Mucosa of rectum (tissue), 2 donors: Measurements from ENCODE around the gene TACC3.

Experiments used
- H3K27ac ChIP-seq, 2 donors: one replicate each; pipeline ENCODE4 v1.7.0; 2013; ENCODE audit warnings: inconsistent platforms in 2 of 2, low read depth in 2 of 2, low read length in 2 of 2
- H3K27me3 ChIP-seq, 2 donors: one replicate each; pipeline ENCODE4 v1.7.0; 2013; ENCODE audit warnings: low read length in 2 of 2; ENCODE audit not compliant: control insufficient read depth in 2 of 2, insufficient read depth in 2 of 2
- H3K36me3 ChIP-seq, 2 donors: one replicate each; pipeline ENCODE4 v1.7.0; 2013; ENCODE audit warnings: low read length in 2 of 2; ENCODE audit not compliant: control insufficient read depth in 2 of 2, insufficient read depth in 2 of 2
- H3K4me1 ChIP-seq, 2 donors: one replicate each; pipeline ENCODE4 v1.7.0; 2013; ENCODE audit warnings: low read length in 2 of 2, mild to moderate bottlenecking in 1 of 2; ENCODE audit not compliant: control insufficient read depth in 2 of 2, insufficient read depth in 2 of 2
- H3K4me3 ChIP-seq, 2 donors: one replicate each; pipeline ENCODE4 v1.7.0; 2013; ENCODE audit warnings: low read length in 2 of 2
- H3K9ac ChIP-seq, 2 donors: one replicate each; pipeline ENCODE4 v1.7.0; 2013; ENCODE audit warnings: low read length in 2 of 2, low read depth in 1 of 2, mild to moderate bottlenecking in 1 of 2
- H3K9me3 ChIP-seq, 2 donors: one replicate each; pipeline ENCODE4 v1.7.0; 2013; ENCODE audit warnings: low read length in 2 of 2; ENCODE audit not compliant: control insufficient read depth in 2 of 2
- donor health status: healthy.
- donor health status: Normal muscosa, but diverticular disease.

The TACC3 gene

DNA sequence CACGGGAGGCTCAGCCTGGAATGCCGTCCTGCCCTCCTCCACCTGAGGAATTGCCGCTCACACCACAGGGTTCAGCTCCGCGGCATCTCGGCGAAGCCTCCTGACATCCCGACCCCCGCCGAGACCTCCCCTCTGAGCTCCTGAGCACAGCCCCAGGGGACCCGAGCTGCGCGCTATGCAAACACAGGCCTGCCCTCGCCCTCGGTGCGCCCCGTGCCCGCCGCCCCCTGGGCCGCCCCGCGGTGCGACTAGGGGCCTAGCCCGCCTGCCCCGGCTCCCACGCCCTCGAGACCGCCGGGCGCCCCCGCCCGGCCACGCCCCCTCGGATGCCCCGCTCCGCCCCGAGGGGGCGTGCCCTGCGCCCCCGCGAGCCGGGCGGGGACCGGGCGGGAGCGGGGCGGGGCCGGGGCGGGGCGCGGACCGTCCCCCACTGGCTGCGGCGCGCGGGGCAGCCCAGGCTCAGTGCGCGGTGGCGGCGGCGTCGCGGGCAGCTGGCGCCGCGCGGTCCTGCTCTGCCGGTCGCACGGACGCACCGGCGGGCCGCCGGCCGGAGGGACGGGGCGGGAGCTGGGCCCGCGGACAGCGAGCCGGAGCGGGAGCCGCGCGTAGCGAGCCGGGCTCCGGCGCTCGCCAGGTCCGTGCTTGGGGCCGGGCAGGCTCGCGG, 71.6 kb downstream of the TACC3 start, which contains the start of gene FGFR3:
FGFR3 (plus strand) TSS at position 462 of the 664 bp plus-strand sequence. CDS start 642 bp downstream, outside the sequence.
- peak within 1 kb of the TSS; percentile 56 to 82 for H3K9ac ChIP-seq
- H3K4me1 ChIP-seq = peaks cover 23 to 29% of the 10 kb centered on the region in 2 donors
- H3K4me3 ChIP-seq = peak within 1 kb of the TSS; percentile 64 to 80
- H3K36me3 ChIP-seq = no peaks in the 10 kb centered on the region
- H3K27ac ChIP-seq = peak within 1 kb of the TSS; percentile 77 to 82
- peaks cover 3 to 8% of the 10 kb centered on the region in 2 donors for H3K27me3 ChIP-seq
- H3K9me3 ChIP-seq = no peaks in the 10 kb centered on the region

- Histone ChIP-seq H3K9me3 (no peaks in the 10 kb centered on the region), H3K9ac (peak overlapping the region in 1 of 2 donors; percentile 82), H3K4me1 (peaks cover 23 to 29% of the 10 kb centered on the region in 2 donors), H3K27ac (peak overlapping the region; percentile 63 to 82), H3K27me3 (peaks cover 3 to 8% of the 10 kb centered on the region in 2 donors), H3K36me3 (no peaks in the 10 kb centered on the region), H3K4me3 (peak overlapping the region; percentile 64 to 80)
Measured at GRCh38 chr4:1793496-1793840, 72.1 kb downstream of the TACC3 start.

- peak overlapping the region; percentile 64 to 80 for H3K4me3 ChIP-seq
- peaks cover 29 to 30% of the 10 kb centered on the region in 2 donors for H3K4me1 ChIP-seq
- H3K27ac ChIP-seq = peak overlapping the region; percentile 77 to 82
- peak overlapping the region; percentile 56 to 82 for H3K9ac ChIP-seq
- no peaks in the 10 kb centered on the region for H3K9me3 ChIP-seq
- H3K36me3 ChIP-seq = no peaks in the 10 kb centered on the region
- H3K27me3 ChIP-seq = peaks cover 3 to 8% of the 10 kb centered on the region in 2 donors
Measured at GRCh38 chr4:1793940-1794808, 72.9 kb downstream of the TACC3 start.
